BLaER1 treated with 17β-estradiol and CSF1 and Interleukin-3, amounts not matched to agents 10 nM and 100 nM (cell line): ENCODE measurements around the gene CROCC.

Experiments
- H3K27ac ChIP-seq, 11 experiments: shearing (Covaris generic); formaldehyde crosslinking; 2 replicates each; pipeline ENCODE4 v1.8.1; 2022
- H3K27me3 ChIP-seq, 11 experiments: shearing (Covaris generic); formaldehyde crosslinking; 2 replicates each; pipeline ENCODE4 v1.8.1; 2022
- H3K36me3 ChIP-seq, 11 experiments: shearing (Covaris generic); formaldehyde crosslinking; 2 replicates each; pipeline ENCODE4 v1.8.1; 2022
- H3K4me1 ChIP-seq, 10 experiments: shearing (Covaris generic); formaldehyde crosslinking; 2 replicates each; pipeline ENCODE4 v1.8.1; 2022
- H3K4me2 ChIP-seq, 11 experiments: shearing (Covaris generic); formaldehyde crosslinking; 2 replicates each; pipeline ENCODE4 v1.8.1; 2022
- H3K4me3 ChIP-seq, 10 experiments: shearing (Covaris generic); formaldehyde crosslinking; 2 replicates each; pipeline ENCODE4 v1.8.1; 2022
- H3K9ac ChIP-seq, 11 experiments: shearing (Covaris generic); formaldehyde crosslinking; 2 replicates each; pipeline ENCODE4 v1.8.1; 2022
- H3K9me3 ChIP-seq, 11 experiments: shearing (Covaris generic); formaldehyde crosslinking; replicated peaks in 1 of 11; 2 replicates each; pipeline ENCODE4 v1.8.1; 2022
- H4K20me1 ChIP-seq, 11 experiments: shearing (Covaris generic); formaldehyde crosslinking; 2 replicates each; pipeline ENCODE4 v1.8.1; 2022
- Cebpa-rat ChIP-seq, 11 experiments: shearing (Covaris generic); IDR thresholded peaks; 2 replicates each; pipeline ENCODE4 v1.8.1; 2022

CROCC gene

GRCh38 chr1:17014671-17015567, 93.2 kb downstream of the CROCC start:
- Histone ChIP-seq H3K9me3 (no peaks in the 10 kb centered on the region), H3K9ac (peak overlapping the region in 6 of 11 experiments; percentile 7 to 60 (median 16); a peak in 10 of 22 replicates), H3K27ac (peak overlapping the region in 7 of 11 experiments; percentile 24 to 74 (median 53); a peak in 11 of 22 replicates), H4K20me1 (peaks cover 7 to 45% (median 14%) of the 10 kb centered on the region in 11 experiments; a peak in 17 of 22 replicates), H3K27me3 (no peaks in the 10 kb centered on the region), H3K4me3 (0 out of 20 replicates have a peak overlapping the region, but pooled peaks of 1 of the 10 experiments have one; percentile 28), H3K4me2 (peak overlapping the region; percentile 70 to 100 (median 98)), H3K4me1 (peaks cover 45 to 50% (median 47%) of the 10 kb centered on the region in 10 experiments), H3K36me3 (peaks cover 20 to 32% (median 27%) of the 10 kb centered on the region in 11 experiments)
- TF ChIP-seq Cebpa-rat (IDR thresholded peaks at IDR 0.05) = no peak

GRCh38 chr1:17016317-17016661, 94.6 kb downstream of the CROCC start:
- TF ChIP-seq Cebpa-rat (IDR thresholded peaks at IDR 0.05) = no peak
- Histone ChIP-seq H3K9me3 (no peaks in the 10 kb centered on the region), H4K20me1 (peaks cover 0 to 46% (median 17%) of the 10 kb centered on the region in 11 experiments; a peak in 15 of 22 replicates), H3K4me1 (peaks cover 32 to 37% (median 35%) of the 10 kb centered on the region in 10 experiments), H3K4me3 (no peak overlapping the region), H3K4me2 (no peak overlapping the region), H3K9ac (no peak overlapping the region), H3K27ac (no peak overlapping the region), H3K27me3 (no peaks in the 10 kb centered on the region), H3K36me3 (peaks cover 34 to 46% (median 41%) of the 10 kb centered on the region in 11 experiments)

GRCh38 chr1:17017435-17017834, 95.7 kb downstream of the CROCC start:
- Histone ChIP-seq H4K20me1 (peaks cover 0 to 58% (median 24%) of the 10 kb centered on the region in 11 experiments; a peak in 14 of 22 replicates), H3K9ac (no peak overlapping the region), H3K4me3 (no peak overlapping the region), H3K4me1 (peaks cover 25 to 32% (median 29%) of the 10 kb centered on the region in 10 experiments), H3K36me3 (peaks cover 46 to 58% (median 52%) of the 10 kb centered on the region in 11 experiments), H3K27ac (no peak overlapping the region), H3K27me3 (no peaks in the 10 kb centered on the region), H3K9me3 (no peaks in the 10 kb centered on the region), H3K4me2 (no peak overlapping the region)
- TF ChIP-seq Cebpa-rat (IDR thresholded peaks at IDR 0.05) = no peak

GRCh38 chr1:17018849-17019248, 97.1 kb downstream of the CROCC start:
- Histone ChIP-seq H3K27ac (no peak overlapping the region), H3K27me3 (no peaks in the 10 kb centered on the region), H3K36me3 (peaks cover 59 to 72% (median 66%) of the 10 kb centered on the region in 11 experiments), H3K9me3 (no peaks in the 10 kb centered on the region), H3K4me2 (no peak overlapping the region), H3K9ac (no peak overlapping the region), H3K4me3 (no peak overlapping the region), H4K20me1 (peaks cover 4 to 67% (median 35%) of the 10 kb centered on the region in 11 experiments; a peak in 16 of 22 replicates), H3K4me1 (peaks cover 15 to 33% (median 26%) of the 10 kb centered on the region in 10 experiments)
- TF ChIP-seq Cebpa-rat (IDR thresholded peaks at IDR 0.05) = no peak

DNA sequence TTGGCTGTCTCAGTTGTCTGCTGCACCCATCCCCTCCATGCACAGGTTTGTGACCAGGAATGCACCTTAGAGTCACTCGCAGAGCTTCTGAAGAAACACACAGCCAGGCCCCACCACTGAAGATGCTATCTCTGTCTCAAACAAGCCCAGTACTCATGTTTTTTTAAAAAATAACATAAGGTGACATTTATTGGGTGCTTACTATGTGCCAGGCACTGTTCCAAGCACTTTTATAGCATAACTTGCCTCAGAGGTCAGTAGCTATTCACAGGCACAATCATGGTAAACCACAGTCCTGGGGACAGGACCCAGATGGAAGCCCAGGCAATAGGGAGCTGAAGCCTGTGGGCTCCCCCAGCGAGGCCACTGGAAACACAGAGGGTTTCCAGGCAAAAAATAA, 98.8 kb downstream of the CROCC start:
- Histone ChIP-seq H3K4me3 (no peak overlapping the region), H3K27me3 (no peaks in the 10 kb centered on the region)
- no peak for TF ChIP-seq Cebpa-rat (IDR thresholded peaks at IDR 0.05)

DNA sequence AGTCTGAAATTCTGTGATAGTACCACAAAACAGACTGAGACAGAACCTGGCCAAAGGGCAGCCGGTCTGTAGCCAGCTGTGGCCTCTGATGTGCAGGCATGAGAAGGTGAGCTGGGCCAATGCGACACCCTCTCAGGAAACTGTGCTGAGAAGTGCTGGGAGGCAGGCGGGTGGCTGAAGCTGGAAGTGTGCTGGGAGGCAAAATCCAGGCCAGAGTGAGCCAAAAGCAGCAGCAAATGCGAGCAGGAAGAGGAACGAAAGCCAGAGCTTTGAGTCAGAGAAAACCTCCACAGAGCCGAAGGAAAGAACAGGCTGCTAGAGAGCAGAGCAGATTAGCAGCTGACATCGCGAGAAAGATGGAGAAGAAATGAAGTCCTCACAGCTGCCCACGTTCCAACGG, 100.2 kb downstream of the CROCC start:
- no peak overlapping the region for H3K27ac ChIP-seq
- no peak overlapping the region for H3K4me2 ChIP-seq
- peaks cover 12 to 43% (median 20%) of the 10 kb centered on the region in 10 experiments; a peak in 17 of 20 replicates for H3K4me1 ChIP-seq
- H3K9me3 ChIP-seq = no peaks in the 10 kb centered on the region
- H3K4me3 ChIP-seq = no peak overlapping the region
- no peak overlapping the region for H3K9ac ChIP-seq
- H3K27me3 ChIP-seq = no peaks in the 10 kb centered on the region
- H3K36me3 ChIP-seq = peaks cover 89 to 100% (median 96%) of the 10 kb centered on the region in 11 experiments
- TF ChIP-seq Cebpa-rat (IDR thresholded peaks at IDR 0.05) = no peak
- peaks cover 12 to 85% (median 51%) of the 10 kb centered on the region in 11 experiments; a peak in 20 of 22 replicates for H4K20me1 ChIP-seq

More for the DNA sequence above, 98.8 kb downstream of the CROCC start:
- Histone ChIP-seq H3K36me3 (peaks cover 75 to 88% (median 82%) of the 10 kb centered on the region in 11 experiments), H3K9me3 (no peaks in the 10 kb centered on the region), H4K20me1 (peaks cover 12 to 83% (median 49%) of the 10 kb centered on the region in 11 experiments; a peak in 20 of 22 replicates), H3K4me2 (no peak overlapping the region), H3K4me1 (peaks cover 12 to 34% (median 20%) of the 10 kb centered on the region in 10 experiments; a peak in 17 of 20 replicates), H3K27ac (no peak overlapping the region), H3K9ac (no peak overlapping the region)
